NCI-H2227 (cell line): ENCODE results near the gene NCR2.

Experiments
- DNase-seq: peaks from one replicate; lab custom pipeline; 2025; ENCODE audit not compliant: unreplicated experiment; lab: John Stamatoyannopoulos, UW

Gene NCR2

DNA sequence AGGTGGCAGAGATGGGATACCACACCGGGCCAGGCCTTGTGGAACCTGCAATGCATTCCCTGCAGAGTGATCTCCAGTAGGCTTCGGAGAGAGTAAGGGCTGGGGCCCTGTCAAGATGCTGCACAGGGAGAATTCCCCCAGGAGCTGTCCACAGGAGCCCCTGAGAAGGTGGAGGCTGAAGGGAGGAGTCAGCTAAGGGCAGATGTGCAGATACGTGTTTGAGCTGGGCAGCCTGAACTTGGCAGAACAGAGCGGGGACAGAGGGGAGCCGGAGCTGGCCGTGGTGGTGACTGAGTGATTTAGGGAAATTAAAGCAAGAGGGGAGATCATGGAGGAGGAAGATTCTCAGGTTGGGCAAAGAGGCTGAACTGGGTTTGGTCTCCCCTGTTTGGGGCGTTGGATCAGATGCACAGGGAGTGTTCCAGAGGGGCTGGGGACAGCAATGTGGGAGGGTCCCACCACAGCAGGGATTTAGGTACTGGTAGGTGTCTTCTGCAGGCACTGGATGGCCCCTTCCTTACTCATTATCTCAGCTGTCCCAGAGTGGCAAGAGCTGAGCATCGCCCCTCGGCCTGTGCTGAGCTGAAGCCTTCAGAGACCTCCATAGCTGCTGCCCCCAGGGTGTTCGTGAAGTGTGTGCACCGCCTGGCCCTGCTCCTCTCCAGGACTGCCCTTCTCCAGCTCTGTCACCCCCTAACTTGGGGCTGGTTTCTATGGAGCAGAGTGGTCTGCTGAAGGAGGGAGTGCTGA, 3.8 kb upstream of the NCR2 start:
- no peak for DNase-seq

- DNase-seq: no peak
Measured at GRCh38 chr6:41332241-41332640, 3.2 kb upstream of the NCR2 start.

GRCh38 chr6:41332842-41333736, 2.3 kb upstream of the NCR2 start:
- DNase-seq: no peak

DNA sequence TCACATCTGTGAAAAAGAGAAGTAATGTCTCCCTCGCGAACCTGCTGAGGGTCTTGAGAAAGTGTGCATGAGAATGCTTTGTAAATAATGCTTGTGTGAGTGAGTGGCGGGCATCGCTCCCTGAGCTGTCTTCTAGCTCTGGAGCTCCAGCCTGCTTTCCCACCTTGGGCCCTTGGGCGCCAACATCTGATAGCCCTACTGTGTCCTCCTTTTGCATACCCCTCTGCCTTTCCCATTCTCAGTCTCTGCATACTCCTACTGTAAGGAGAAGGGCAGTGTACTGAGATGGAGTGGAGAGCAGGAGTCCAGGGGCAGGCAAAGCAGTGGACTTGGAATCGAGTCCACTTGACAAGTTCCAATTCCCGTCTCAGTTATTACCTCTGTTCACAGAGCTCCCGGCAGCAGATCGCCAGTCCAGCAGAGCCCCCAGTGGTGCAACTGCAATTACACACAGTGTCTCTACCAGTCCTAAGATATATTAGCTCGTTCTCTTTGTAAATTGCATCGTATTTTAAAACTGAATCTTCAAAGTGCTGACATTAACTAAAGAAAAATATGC, 847 bp upstream of the NCR2 start:
- DNase-seq: peak; percentile 19

DNA sequence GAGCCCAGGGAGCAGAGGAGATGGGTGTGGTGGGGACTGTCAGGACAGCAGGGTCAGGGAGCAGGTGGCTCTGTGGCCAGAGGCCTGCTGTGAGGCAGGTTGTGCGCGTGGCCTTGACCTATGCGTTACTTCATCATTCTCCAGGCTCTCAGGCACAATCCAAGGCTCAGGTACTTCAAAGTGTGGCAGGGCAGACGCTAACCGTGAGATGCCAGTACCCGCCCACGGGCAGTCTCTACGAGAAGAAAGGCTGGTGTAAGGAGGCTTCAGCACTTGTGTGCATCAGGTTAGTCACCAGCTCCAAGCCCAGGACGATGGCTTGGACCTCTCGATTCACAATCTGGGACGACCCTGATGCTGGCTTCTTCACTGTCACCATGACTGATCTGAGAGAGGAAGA, 535 bp downstream of the NCR2 start:
- no peak for DNase-seq

DNA sequence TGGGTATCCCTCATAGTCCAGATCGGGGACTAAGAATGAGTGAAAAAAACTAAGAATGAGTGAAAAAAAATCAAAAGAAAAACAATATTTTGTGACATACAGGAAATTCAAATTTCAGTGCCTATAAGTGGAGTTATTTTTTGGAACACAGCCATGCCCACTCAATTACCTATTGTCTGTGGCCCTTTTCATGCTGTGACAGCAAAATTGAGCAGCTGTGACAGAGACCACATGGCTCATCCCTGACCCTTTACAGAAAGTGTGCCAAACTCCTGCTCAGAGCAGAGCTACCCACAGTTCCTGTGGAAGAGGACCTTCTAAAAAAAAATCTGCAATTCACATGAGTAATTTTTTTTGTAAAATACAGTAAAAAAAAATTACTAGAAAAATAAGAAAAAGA, 1.4 kb downstream of the NCR2 start:
- DNase-seq: peak; percentile 72

- DNase-seq: no peak
Measured at GRCh38 chr6:41337709-41338108, 2.3 kb downstream of the NCR2 start.

- no peak for DNase-seq
Measured at GRCh38 chr6:41338659-41339058, 3.3 kb downstream of the NCR2 start.

- no peak for DNase-seq
Measured at GRCh38 chr6:41341580-41341979, 6.2 kb downstream of the NCR2 start.

DNA sequence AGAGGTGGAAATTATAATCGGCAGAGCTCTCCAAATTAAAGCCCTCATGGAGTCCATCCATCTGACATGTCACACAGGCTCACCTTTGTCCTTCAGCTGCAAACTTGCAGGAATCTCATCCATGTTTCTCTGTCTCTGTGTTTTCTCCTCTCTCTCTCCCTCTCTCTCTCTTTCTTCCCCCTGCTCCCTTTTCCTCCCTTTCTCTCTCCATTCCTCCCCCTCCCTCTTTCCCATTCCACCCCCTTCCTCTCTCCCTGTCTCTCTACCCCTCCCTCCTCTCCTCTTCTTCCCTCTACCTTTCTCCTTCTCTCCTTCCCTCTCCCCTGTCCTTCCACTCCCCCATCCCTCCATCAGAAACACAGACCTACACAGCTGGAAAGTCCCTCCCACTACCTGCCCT, 6.8 kb downstream of the NCR2 start:
- no peak for DNase-seq

- DNase-seq: no peak
Measured at GRCh38 chr6:41343641-41344187, 8.3 kb downstream of the NCR2 start.

GRCh38 chr6:41344876-41345275, 9.5 kb downstream of the NCR2 start:
- no peak for DNase-seq

GRCh38 chr6:41345901-41346300, 10.5 kb downstream of the NCR2 start:
- DNase-seq: no peak

DNA sequence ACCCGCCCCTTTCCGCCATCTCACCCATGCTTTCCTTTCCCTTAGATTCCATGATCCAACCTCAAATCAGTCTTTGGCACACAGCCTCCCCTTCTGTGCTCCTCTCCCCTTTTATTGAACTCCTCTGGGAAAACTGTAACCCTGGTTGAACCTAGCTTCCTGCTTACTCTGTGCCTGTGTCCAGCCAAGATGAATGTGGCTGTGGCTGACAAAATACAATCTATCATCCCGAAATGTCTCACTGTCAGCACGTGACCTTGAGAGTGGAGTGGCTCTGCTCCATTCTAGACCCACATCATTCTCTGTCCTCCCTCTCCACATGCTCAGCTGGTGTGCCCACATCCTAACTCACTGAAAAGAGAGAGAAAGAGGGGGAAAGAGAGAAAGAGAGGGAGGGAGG, 11.0 kb downstream of the NCR2 start:
- no peak for DNase-seq

DNA sequence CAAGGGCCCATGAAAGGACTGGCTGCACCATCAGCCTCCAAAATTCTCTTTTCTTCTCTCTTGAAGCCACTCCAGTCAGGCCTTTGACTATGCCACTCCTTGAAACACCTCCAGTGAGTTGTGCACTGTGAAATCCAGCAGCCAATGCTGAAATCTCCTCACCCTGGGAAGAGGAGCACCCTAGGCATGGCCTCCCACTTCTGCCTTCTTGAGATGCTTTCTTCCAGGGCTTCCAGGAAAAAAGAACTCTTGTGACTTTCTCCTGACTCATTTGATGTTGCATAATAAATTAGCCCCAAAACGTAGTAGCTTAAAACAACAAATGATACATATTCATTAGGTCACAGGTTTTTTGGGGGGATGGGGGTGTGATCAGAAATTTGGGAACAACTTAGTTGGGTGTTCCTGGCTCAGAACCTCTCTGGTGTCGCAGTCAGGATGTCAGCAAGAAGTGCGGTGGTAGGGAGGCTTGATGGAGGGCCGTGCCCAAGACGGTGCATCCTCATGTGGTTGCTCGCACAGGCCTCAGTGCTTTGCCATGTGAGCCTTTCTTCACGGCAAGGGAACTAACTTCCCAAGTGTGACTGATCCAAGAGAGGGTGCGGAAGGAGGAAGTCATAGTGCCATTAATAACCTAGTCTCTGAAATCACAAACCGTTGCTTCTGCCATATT, 12.1 kb downstream of the NCR2 start:
- DNase-seq: no peak

- no peak for DNase-seq
Measured at GRCh38 chr6:41348934-41349333, 13.5 kb downstream of the NCR2 start.

DNA sequence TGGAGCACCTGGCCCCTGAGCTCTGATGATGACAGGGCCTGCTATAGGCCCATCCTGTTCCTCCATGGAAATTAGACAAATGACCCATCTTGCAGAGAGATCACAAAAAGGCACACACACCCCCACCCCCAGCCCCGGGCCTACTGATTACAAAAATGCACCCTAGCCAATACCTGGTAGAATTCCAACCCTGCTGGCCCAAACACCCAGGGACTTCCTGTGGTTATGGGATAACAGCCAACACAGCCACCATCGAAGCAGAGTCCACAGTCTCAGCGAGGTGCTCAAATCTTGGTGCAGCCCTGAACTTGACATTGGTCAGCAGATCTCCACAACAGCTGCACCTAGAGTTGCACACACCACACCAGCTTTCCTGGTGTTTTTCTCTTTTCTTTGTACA, 17.0 kb downstream of the NCR2 start:
- no peak for DNase-seq

GRCh38 chr6:41352907-41353306, 17.5 kb downstream of the NCR2 start:
- DNase-seq: no peak

- no peak for DNase-seq
Measured at GRCh38 chr6:41353333-41353732, 17.9 kb downstream of the NCR2 start.

GRCh38 chr6:41355952-41356351, 20.5 kb downstream of the NCR2 start:
- DNase-seq: no peak

DNA sequence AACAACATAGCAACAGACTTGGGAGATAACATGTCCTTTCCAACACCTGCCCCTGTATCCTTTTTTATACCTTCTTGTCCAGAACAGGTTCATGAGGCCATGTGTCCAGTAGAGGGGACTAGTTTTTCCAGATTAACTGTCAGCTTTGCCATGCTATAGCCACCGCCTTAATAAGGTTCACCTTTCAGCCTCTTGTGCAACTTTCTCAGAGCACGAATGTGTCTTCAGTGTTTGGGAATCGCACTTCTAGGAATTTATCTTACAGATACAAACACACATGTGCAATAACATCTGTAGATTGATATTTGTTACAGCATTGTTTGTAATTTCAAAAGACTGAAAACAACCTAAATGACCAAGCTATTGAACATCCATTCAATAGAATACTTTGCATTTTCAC, 21.4 kb downstream of the NCR2 start:
- no peak for DNase-seq
